H1 (cell line): Measurements from ENCODE around the gene METTL6. TPM values are rescaled to one million over a fixed set of nuclear protein-coding genes. Genes with fewer than 3 reads are reported as not detected.

Experiments used
- CTCF ChIA-PET: fragments of 300-600 bp; sonication (Branson Sonifier 250); formaldehyde crosslinking; loops from one replicate; lab custom pipeline; 2021; ENCODE audit not compliant: partially characterized antibody; lab: Charles Lee
- POLR2A ChIA-PET: fragments of 300-600 bp; sonication (Branson Sonifier 250); formaldehyde crosslinking; loops from one replicate; lab custom pipeline; 2021; ENCODE audit warnings: inconsistent platforms; ENCODE audit not compliant: partially characterized antibody; lab: Charles Lee
- DNase-seq, 2 experiments: peaks; one replicate each; pipeline versions ENCODE4 v3.0.0 to v3.0.0-alpha.2; 2010 to 2022; ENCODE audit warnings: low spot score in 2 of 2, low read depth in 1 of 2, mixed read lengths in 1 of 2
- FAIRE-seq: peaks from 2 replicates; lab custom pipeline; 2011; peaks lifted over from hg19 to GRCh38; lab: Jason Lieb, UNC
- H2AFZ ChIP-seq: 2 replicates; pipeline ENCODE4 v1.8.1; 2012; ENCODE audit warnings: low read length, inconsistent platforms
- H2AK5ac ChIP-seq: 2 replicates; pipeline ENCODE4 v1.6.1; 2013; ENCODE audit warnings: low read depth, low read length
- H2BK120ac ChIP-seq: replicated peaks from 2 replicates; pipeline ENCODE3; 2013; ENCODE audit warnings: low read depth, low read length, inconsistent platforms
- H2BK12ac ChIP-seq: 2 replicates; pipeline ENCODE4 v1.6.1; 2013; ENCODE audit warnings: low read depth, low read length
- H2BK15ac ChIP-seq: 2 replicates; pipeline ENCODE4 v1.6.1; 2013; ENCODE audit warnings: low read length
- H2BK20ac ChIP-seq: 2 replicates; pipeline ENCODE4 v1.6.1; 2013; ENCODE audit warnings: low read length
- H2BK5ac ChIP-seq: 2 replicates; pipeline ENCODE4 v1.6.1; 2013; ENCODE audit warnings: low read depth, low read length
- H3K14ac ChIP-seq: 2 replicates; pipeline ENCODE4 v1.6.1; 2013; ENCODE audit warnings: inconsistent platforms; ENCODE audit not compliant: insufficient read length
- H3K18ac ChIP-seq: 2 replicates; pipeline ENCODE4 v1.6.1; 2013; ENCODE audit warnings: low read length; ENCODE audit errors: extremely low read depth
- H3K23ac ChIP-seq: 2 replicates; pipeline ENCODE4 v1.6.1; 2013; ENCODE audit warnings: inconsistent platforms; ENCODE audit not compliant: insufficient read length
- H3K23me2 ChIP-seq: 2 replicates; pipeline ENCODE4 v1.6.1; 2013; ENCODE audit warnings: low read depth, low read length
- H3K27ac ChIP-seq: 2 replicates; pipeline ENCODE4 v1.6.1; 2011; ENCODE audit warnings: low read depth, low read length, inconsistent platforms
- H3K27me3 ChIP-seq, 4 experiments: replicated peaks in 1 of 4; 1 replicate in 1 of 4; 2 replicates in 3 of 4; pipeline versions ENCODE4 v1.6.1 to v1.8.1; 2011 to 2013; ENCODE audit warnings: low read length in 3 of 4, mild to moderate bottlenecking in 3 of 4, inconsistent platforms in 2 of 4, mixed read lengths in 2 of 4, moderate library complexity in 1 of 4; ENCODE audit not compliant: control insufficient read depth in 3 of 4, insufficient read depth in 3 of 4; ENCODE audit errors: extremely low read depth in 1 of 4
- H3K36me3 ChIP-seq, 4 experiments: 2 replicates each; pipeline versions ENCODE4 v1.6.1 to v1.8.1; 2011 to 2013; ENCODE audit warnings: mild to moderate bottlenecking in 4 of 4, low read length in 3 of 4, moderate library complexity in 2 of 4, control low read depth in 1 of 4, inconsistent platforms in 1 of 4; ENCODE audit not compliant: insufficient read depth in 4 of 4, control insufficient read depth in 2 of 4
- H3K4ac ChIP-seq: replicated peaks from 2 replicates; pipeline ENCODE3; 2013; ENCODE audit warnings: low read length, low read depth, mixed read lengths, inconsistent platforms; ENCODE audit not compliant: insufficient read length
- H3K4me1 ChIP-seq, 4 experiments: replicated peaks in 1 of 4; 1 replicate in 1 of 4; 2 replicates in 3 of 4; pipeline versions ENCODE4 v1.6.1 to v1.8.1; 2011 to 2013; ENCODE audit warnings: low read length in 3 of 4, inconsistent platforms in 2 of 4, mixed read lengths in 1 of 4; ENCODE audit not compliant: insufficient read depth in 4 of 4, control insufficient read depth in 3 of 4
- H3K4me2 ChIP-seq, 2 experiments: 2 replicates each; pipeline versions ENCODE4 v1.6.1 to v1.8.1; 2011 to 2013; ENCODE audit warnings: low read depth in 2 of 2, low read length in 2 of 2, control low read depth in 1 of 2, inconsistent platforms in 1 of 2, mild to moderate bottlenecking in 1 of 2; ENCODE audit not compliant: insufficient read depth in 1 of 2
- H3K4me3 ChIP-seq, 4 experiments: fragments of 200-600, 300-600 bp in 1 of 4; sonication (generic), shearing (Covaris generic), sonication (Bioruptor Twin) in 1 of 4; 2 replicates each; pipeline versions ENCODE4 v1.5.1 to v1.8.1; 2011 to 2016; ENCODE audit warnings: low read length in 4 of 4, low read depth in 3 of 4, control low read depth in 2 of 4, inconsistent platforms in 2 of 4, mild to moderate bottlenecking in 2 of 4, mixed read lengths in 1 of 4, moderate library complexity in 1 of 4; ENCODE audit not compliant: insufficient read depth in 2 of 4; ENCODE audit errors: extremely low read depth in 1 of 4
- H3K56ac ChIP-seq: replicated peaks from 2 replicates; pipeline ENCODE3; 2013; ENCODE audit warnings: low read depth, mild to moderate bottlenecking, mixed read lengths, low read length, inconsistent platforms; ENCODE audit not compliant: insufficient read length
- H3K79me1 ChIP-seq: 2 replicates; pipeline ENCODE4 v1.6.1; 2013; ENCODE audit warnings: low read depth, low read length, control low read depth
- H3K79me2 ChIP-seq, 2 experiments: 2 replicates each; pipeline versions ENCODE4 v1.6.1 to v1.8.1; 2012 to 2013; ENCODE audit warnings: low read length in 2 of 2, mild to moderate bottlenecking in 2 of 2, inconsistent platforms in 1 of 2; ENCODE audit not compliant: insufficient read depth in 2 of 2, control insufficient read depth in 1 of 2
- H3K9ac ChIP-seq, 4 experiments: replicated peaks in 1 of 4; 1 replicate in 1 of 4; 2 replicates in 3 of 4; pipeline versions ENCODE4 v1.6.1 to v1.8.1; 2011 to 2013; ENCODE audit warnings: low read depth in 3 of 4, low read length in 3 of 4, control low read depth in 2 of 4, mild to moderate bottlenecking in 2 of 4, moderate library complexity in 2 of 4, inconsistent platforms in 1 of 4; ENCODE audit errors: extremely low read depth in 1 of 4
- H3K9me3 ChIP-seq, 2 experiments: 2 replicates each; pipeline versions ENCODE4 v1.6.1 to v1.8.1; 2012 to 2013; ENCODE audit warnings: mild to moderate bottlenecking in 2 of 2, moderate library complexity in 2 of 2, control low read depth in 1 of 2, inconsistent platforms in 1 of 2, low read depth in 1 of 2, low read length in 1 of 2, mixed read lengths in 1 of 2; ENCODE audit not compliant: insufficient read depth in 2 of 2
- H4K20me1 ChIP-seq, 2 experiments: replicated peaks in 1 of 2; 2 replicates each; pipeline versions ENCODE3 to v1.8.1; 2011 to 2013; ENCODE audit warnings: inconsistent platforms in 2 of 2, low read length in 2 of 2, mild to moderate bottlenecking in 1 of 2; ENCODE audit not compliant: insufficient read depth in 2 of 2, control insufficient read depth in 1 of 2
- H4K5ac ChIP-seq: 2 replicates; pipeline ENCODE4 v1.6.1; 2013; ENCODE audit warnings: low read length, low read depth, mixed read lengths, inconsistent platforms; ENCODE audit not compliant: insufficient read length
- H4K8ac ChIP-seq: 2 replicates; pipeline ENCODE4 v1.8.0; 2013; ENCODE audit warnings: mild to moderate bottlenecking, moderate library complexity, low read length, inconsistent platforms; ENCODE audit not compliant: insufficient read depth; ENCODE audit errors: extremely low read depth
- H4K91ac ChIP-seq: replicated peaks from 2 replicates; pipeline ENCODE3; 2013; ENCODE audit warnings: low read length, mixed read lengths, inconsistent platforms; ENCODE audit not compliant: insufficient read length
- CBX8 ChIP-seq: fragments of 300-800, 300-1000 bp; sonication (generic); IDR thresholded peaks from 2 replicates; pipeline ENCODE4 v1.7.1; 2016; ENCODE audit warnings: low read depth, low read length, borderline replicate concordance
- CREB1 ChIP-seq: IDR thresholded peaks from 2 replicates; pipeline ENCODE4 v1.6.1; 2012; ENCODE audit warnings: inconsistent platforms
- CTCF ChIP-seq, 3 experiments: IDR thresholded peaks; 1 replicate in 2 of 3; 2 replicates in 1 of 3; pipeline versions ENCODE4 v1.5.1 to v1.6.1; 2011; ENCODE audit warnings: low read length in 3 of 3, mild to moderate bottlenecking in 3 of 3, inconsistent platforms in 2 of 3, low read depth in 1 of 3, moderate library complexity in 1 of 3; ENCODE audit not compliant: insufficient read depth in 1 of 3; ENCODE audit errors: control extremely low read depth in 1 of 3
- GTF2F1 ChIP-seq: IDR thresholded peaks from 2 replicates; pipeline ENCODE4 v1.6.1; 2012; ENCODE audit warnings: low read depth, low read length, improper control_type of control experiment, borderline replicate concordance
- NANOG ChIP-seq: IDR thresholded peaks from 2 replicates; pipeline ENCODE4 v1.6.1; 2011; ENCODE audit warnings: low read length, low read depth, mild to moderate bottlenecking, inconsistent platforms; ENCODE audit not compliant: insufficient read depth, poor library complexity, severe bottlenecking
- POLR2AphosphoS5 ChIP-seq: IDR thresholded peaks from 2 replicates; pipeline ENCODE4 v1.6.1; 2011; ENCODE audit warnings: low read depth, low read length
- RBBP5 ChIP-seq: IDR thresholded peaks from 2 replicates; pipeline ENCODE4 v1.7.1; 2012; ENCODE audit warnings: low read depth, mild to moderate bottlenecking, inconsistent platforms, low read length, moderate library complexity, borderline replicate concordance
- SIX5 ChIP-seq: IDR thresholded peaks from 2 replicates; pipeline ENCODE4 v1.6.1; 2011; ENCODE audit warnings: mild to moderate bottlenecking, low read depth, low read length
- SP1 ChIP-seq: IDR thresholded peaks from 2 replicates; pipeline ENCODE4 v1.6.1; 2011; ENCODE audit warnings: low read depth, low read length
- SP2 ChIP-seq: IDR thresholded peaks from 2 replicates; pipeline ENCODE4 v1.6.1; 2012; ENCODE audit warnings: mild to moderate bottlenecking, low read length, inconsistent platforms
- SRF ChIP-seq: IDR thresholded peaks from 2 replicates; pipeline ENCODE4 v1.6.1; 2011; ENCODE audit warnings: mild to moderate bottlenecking, low read depth, low read length, moderate library complexity
- TAF1 ChIP-seq: IDR thresholded peaks from 2 replicates; pipeline ENCODE4 v1.6.1; 2011; ENCODE audit warnings: mild to moderate bottlenecking, low read depth, low read length
- TAF7 ChIP-seq: optimal IDR thresholded peaks from 2 replicates; pipeline ENCODE3; 2011; ENCODE audit warnings: low read depth, mild to moderate bottlenecking, inconsistent platforms, low read length, moderate library complexity, borderline replicate concordance
- WGBS, 2 experiments: shearing (Covaris generic) in 1 of 2; methylation state at CpG; one replicate each; pipeline versions ENCODE4 v1.1.6 to v1.1.7; 2013 to 2015; ENCODE audit warnings: low lambda C conversion rate in 2 of 2, mixed read lengths in 2 of 2, inconsistent platforms in 1 of 2, low coverage in 1 of 2, missing lambda C conversion rate in 1 of 2; ENCODE audit not compliant: insufficient replicate concordance in 2 of 2, insufficient coverage in 1 of 2, insufficient read length in 1 of 2; ENCODE audit errors: extremely low coverage in 1 of 2, missing lambda C conversion rate in 1 of 2; 5-methylcytosine and 5-hydroxymethylcytosine counted together
- polyA plus RNA-seq, 7 experiments: library from polyadenylated mRNA; depleted of rRNA in 3 of 7; stranded (reverse) in 5 of 7; unstranded in 2 of 7; fragments of >200 nt in 5 of 7; fragments of 200-250 nt in 2 of 7; gene quantifications; 1 replicate in 5 of 7; 2 replicates in 1 of 7; 4 replicates in 1 of 7; pipeline versions ENCODE4 v1.2.1 to v1.2.3, GENCODE V29; 2011 to 2013; ENCODE audit warnings: missing spikeins in 2 of 7, mixed read lengths in 2 of 7
- total RNA-seq: library from RNA; stranded (reverse); fragmentation: NEBNext Ultra II Directional; extraction: Animal tissue kit (Norgen Biotek cat#: 25700); gene quantifications from 2 replicates; pipeline ENCODE4 v1.2.1, GENCODE V29; 2021

Gene METTL6
- total and polyA plus RNA-seq, 2 of the 8 experiments (the other 6 are each of a cell fraction or from before 2014, with no cell fraction given) = 18.4 to 20.0 TPM

GRCh38 chr3:15470849-15471248, 43.5 kb upstream of the METTL6 start:
- Histone ChIP-seq H3K4me3 (no peak overlapping the region), H3K9ac (no peak overlapping the region), H3K4me1 (peaks cover 0 to 2% (median 0%) of the 10 kb centered on the region in 4 experiments; a peak in 1 of 7 replicates), H3K27me3 (no peaks in the 10 kb centered on the region), H3K4me2 (no peak overlapping the region), H2AK5ac (no peak overlapping the region), H4K8ac (no peak overlapping the region), H3K4ac (no peak overlapping the region), H3K56ac (no peak overlapping the region), H3K18ac (no peak overlapping the region), H4K5ac (no peak overlapping the region), H3K27ac (no peak overlapping the region), H3K79me2 (no peaks in the 10 kb centered on the region), H2AFZ (no peak overlapping the region), H2BK5ac (no peak overlapping the region), H3K23me2 (no peaks in the 10 kb centered on the region; the same call in 1 of the 2 replicates), H2BK15ac (no peak overlapping the region), H3K9me3 (no peaks in the 10 kb centered on the region), H4K20me1 (no peaks in the 10 kb centered on the region), H3K14ac (no peak overlapping the region), H3K23ac (no peak overlapping the region), H2BK12ac (no peak overlapping the region), H4K91ac (no peak overlapping the region), H3K79me1 (no peaks in the 10 kb centered on the region), H2BK120ac (no peak overlapping the region), H3K36me3 (no peaks in the 10 kb centered on the region), H2BK20ac (no peak overlapping the region)
- ChIA-PET CTCF (interaction anchor here (0.6 to 2.0 kb wide), 12 partner anchors 8 to 205 kb away, joined by 3 to 7 read pairs (median 4); no protein-coding TSS in a partner anchor), POLR2A (no interaction called here)
- WGBS, 2 experiments = 86% methylated on average over 2 of the region's 2 CpGs; no CpG with 5 or more reads in 1 of the 2 experiments
- DNase-seq (no peak), FAIRE-seq (no peak)
- TF ChIP-seq SP2 (no peak), TAF7 (no peak), CREB1 (no peak), SP1 (no peak), CTCF (IDR thresholded peaks at IDR 0.05; ENCODE audit: control extremely low read depth in 1 of 3, insufficient read depth in 1 of 3, low read depth in 1 of 3, low read length in 3 of 3) (no peak), TAF1 (no peak), NANOG (no peak), CBX8 (no peak), SRF (no peak), GTF2F1 (no peak), POLR2AphosphoS5 (no peak), RBBP5 (no peak), SIX5 (no peak)
